ENCODE results near the gene OSBPL8. TPM values are rescaled to one million over a fixed set of nuclear protein-coding genes. Genes with fewer than 3 reads are reported as not detected.
"Not testable (repeated sequence)": the region's sequence is repeated elsewhere in the genome, so short reads cannot be mapped to it uniquely, and the experiment has no call there.

OSBPL8 gene
- total and polyA plus RNA-seq, 4 donors = 8.6 to 114 (median 53.3) TPM

GRCh38 chr12:76366163-76366562 lies 193.4 kb downstream of the OSBPL8 start:
- Histone ChIP-seq H3K4me1 (ENCODE audit: control insufficient read depth in 5 of 5, insufficient read depth in 5 of 5, low read length in 5 of 5) (no peaks in the 10 kb centered on the region), H3K36me3 (ENCODE audit: control insufficient read depth in 4 of 4, insufficient read depth in 4 of 4, low read length in 4 of 4) (peaks cover 3 to 44% (median 34%) of the 10 kb centered on the region in 4 donors), H3K27me3 (ENCODE audit: control insufficient read depth in 3 of 3, insufficient read depth in 3 of 3, low read length in 2 of 3) (no peaks in the 10 kb centered on the region), H3K9me3 (ENCODE audit: control insufficient read depth in 4 of 4, insufficient read depth in 3 of 4, low read length in 3 of 4) (no peaks in the 10 kb centered on the region), H3K4me3 (no peak overlapping the region), H3K9ac (ENCODE audit: insufficient read depth in 1 of 2, low read length in 2 of 2) (no peak overlapping the region), H3K27ac (ENCODE audit: low read depth in 1 of 2, low read length in 1 of 2) (no peak overlapping the region)
- WGBS, 2 donors = 90 to 95% methylated on average over 1 of the region's 1 CpG
- DNase-seq = no peak
- no peak for TF ChIP-seq CTCF (IDR thresholded peaks at IDR 0.05; ENCODE audit: control extremely low read depth, extremely low read depth)
- no peak for ATAC-seq (ENCODE audit: insufficient read depth, low FRiP score)

GRCh38 chr12:76364131-76364530 lies 195.4 kb downstream of the OSBPL8 start:
- H3K4me3 ChIP-seq; H3K27ac ChIP-seq (ENCODE audit: low read depth in 1 of 2, low read length in 1 of 2); H3K9me3 ChIP-seq (ENCODE audit: control insufficient read depth in 4 of 4, insufficient read depth in 3 of 4, low read length in 3 of 4); DNase-seq; H3K27me3 ChIP-seq (ENCODE audit: control insufficient read depth in 3 of 3, insufficient read depth in 3 of 3, low read length in 2 of 3); H3K9ac ChIP-seq (ENCODE audit: insufficient read depth in 1 of 2, low read length in 2 of 2); ATAC-seq (ENCODE audit: insufficient read depth, low FRiP score); H3K4me1 ChIP-seq (ENCODE audit: control insufficient read depth in 5 of 5, insufficient read depth in 5 of 5, low read length in 5 of 5): not testable (repeated sequence)
- H3K36me3 ChIP-seq (ENCODE audit: control insufficient read depth in 4 of 4, insufficient read depth in 4 of 4, low read length in 4 of 4) = peaks cover 8 to 38% (median 26%) of the 10 kb centered on the region in 4 donors
- 90 to 91% methylated on average over 5 of the region's 5 CpGs for WGBS, 2 donors

GRCh38 chr12:76360316-76360715 lies 199.3 kb downstream of the OSBPL8 start:
- Histone ChIP-seq H3K27ac (ENCODE audit: low read depth in 1 of 2, low read length in 1 of 2) (no peak overlapping the region), H3K4me3 (no peak overlapping the region), H3K9me3 (ENCODE audit: control insufficient read depth in 4 of 4, insufficient read depth in 3 of 4, low read length in 3 of 4) (no peaks in the 10 kb centered on the region), H3K4me1 (ENCODE audit: control insufficient read depth in 5 of 5, insufficient read depth in 5 of 5, low read length in 5 of 5) (peaks cover 0 to 3% (median 0%) of the 10 kb centered on the region in 5 donors), H3K27me3 (ENCODE audit: control insufficient read depth in 3 of 3, insufficient read depth in 3 of 3, low read length in 2 of 3) (no peaks in the 10 kb centered on the region), H3K9ac (ENCODE audit: insufficient read depth in 1 of 2, low read length in 2 of 2) (no peak overlapping the region), H3K36me3 (ENCODE audit: control insufficient read depth in 4 of 4, insufficient read depth in 4 of 4, low read length in 4 of 4) (peaks cover 6 to 17% (median 16%) of the 10 kb centered on the region in 4 donors)
- 98% methylated on average over 9 of the region's 9 CpGs for WGBS, 2 donors
- DNase-seq (no peak), ATAC-seq (ENCODE audit: insufficient read depth, low FRiP score) (no peak)
- TF ChIP-seq CTCF (IDR thresholded peaks at IDR 0.05; ENCODE audit: control extremely low read depth, extremely low read depth) = no peak

GRCh38 chr12:76356071-76356470 lies 203.5 kb downstream of the OSBPL8 start:
- H3K9ac ChIP-seq (ENCODE audit: insufficient read depth in 1 of 2, low read length in 2 of 2) = no peak overlapping the region
- H3K4me3 ChIP-seq = no peak overlapping the region
- ATAC-seq (ENCODE audit: insufficient read depth, low FRiP score) (no peak), DNase-seq (peak; percentile 16 to 26 (median 22))
- no peaks in the 10 kb centered on the region for H3K27me3 ChIP-seq (ENCODE audit: control insufficient read depth in 3 of 3, insufficient read depth in 3 of 3, low read length in 2 of 3)
- H3K27ac ChIP-seq (ENCODE audit: low read depth in 1 of 2, low read length in 1 of 2) = no peak overlapping the region
- 80 to 92% methylated on average over 1 of the region's 1 CpG for WGBS, 2 donors
- H3K36me3 ChIP-seq (ENCODE audit: control insufficient read depth in 4 of 4, insufficient read depth in 4 of 4, low read length in 4 of 4) = peaks cover 5 to 15% (median 11%) of the 10 kb centered on the region in 4 donors
- H3K9me3 ChIP-seq (ENCODE audit: control insufficient read depth in 4 of 4, insufficient read depth in 3 of 4, low read length in 3 of 4) = no peaks in the 10 kb centered on the region
- H3K4me1 ChIP-seq (ENCODE audit: control insufficient read depth in 5 of 5, insufficient read depth in 5 of 5, low read length in 5 of 5) = peaks cover 0 to 3% (median 0%) of the 10 kb centered on the region in 5 donors
- no peak for TF ChIP-seq CTCF (IDR thresholded peaks at IDR 0.05; ENCODE audit: control extremely low read depth, extremely low read depth)
